ENCODE results near the gene LNX1.

GRCh38 chr4:53592122-53592521 is 836 bp upstream of the LNX1 start:
- TF ChIP-seq CTCF (conservative IDR thresholded peaks at IDR 0.05; ENCODE audit: low read length) (no peak), EZH2phosphoT487 (IDR thresholded peaks at IDR 0.05; ENCODE audit: borderline replicate concordance) (no peak)

Measured in Loucy (cell line).